ENCODE data around the gene TOPBP1. TPM values are rescaled to one million over a fixed set of nuclear protein-coding genes. Genes with fewer than 3 reads are reported as not detected.

The TOPBP1 gene
- total RNA-seq, 1 experiment from 2014 or later: 51.5 TPM

GRCh38 chr3:133575086-133575485, 86.7 kb downstream of the TOPBP1 start:
- Histone ChIP-seq H4K8ac (replicated peaks; ENCODE audit: insufficient read length, low read depth, low read length) (no peak overlapping the region), H3K27me3 (ENCODE audit: insufficient read depth, low read length) (no peaks in the 10 kb centered on the region), H3K23ac (ENCODE audit: insufficient read length, low read depth, low read length) (no peak overlapping the region), H3K79me2 (ENCODE audit: insufficient read depth, low read length) (peaks cover 34% of the 10 kb centered on the region), H3K9ac (ENCODE audit: extremely low read depth, insufficient read length, low read length) (peak overlapping the region; percentile 94), H3K9me3 (ENCODE audit: control insufficient read depth, low read depth, low read length) (no peaks in the 10 kb centered on the region), H4K5ac (ENCODE audit: insufficient read length, low read depth, low read length) (no peak overlapping the region), H3K14ac (ENCODE audit: insufficient read depth, low read length) (no peak overlapping the region), H2BK120ac (ENCODE audit: low read depth, low read length, poor library complexity, severe bottlenecking) (no peak overlapping the region), H3K4ac (ENCODE audit: low read depth, low read length) (no peak overlapping the region), H2BK5ac (ENCODE audit: insufficient read length, low read length) (no peak overlapping the region), H3K23me2 (ENCODE audit: insufficient read length, low read depth, low read length, poor library complexity, severe bottlenecking) (no peaks in the 10 kb centered on the region), H3T11ph (ENCODE audit: low read length) (no peak overlapping the region), H3K27ac (ENCODE audit: insufficient read length, low read depth, low read length) (no peak overlapping the region), H4K20me1 (ENCODE audit: control insufficient read depth, insufficient read depth, insufficient read length) (peaks cover 4% of the 10 kb centered on the region), H2BK20ac (ENCODE audit: low read depth, low read length, poor library complexity, severe bottlenecking) (no peak overlapping the region), H3K4me1 (ENCODE audit: insufficient read depth, low read length) (no peaks in the 10 kb centered on the region), H2BK12ac (ENCODE audit: insufficient read length, low read depth, low read length) (no peak overlapping the region), H2AK5ac (ENCODE audit: insufficient read length, low read length) (no peak overlapping the region), H2BK15ac (ENCODE audit: low read depth, low read length) (no peak overlapping the region), H3K4me2 (ENCODE audit: insufficient read depth, insufficient read length, low read length) (peak overlapping the region; percentile 96), H4K91ac (ENCODE audit: insufficient read length, low read depth, low read length) (no peak overlapping the region), H3K56ac (ENCODE audit: insufficient read length, low read depth, low read length) (no peak overlapping the region), H3K79me1 (ENCODE audit: insufficient read depth, low read depth, low read length, poor library complexity, severe bottlenecking) (peaks cover 3% of the 10 kb centered on the region), H3K18ac (ENCODE audit: insufficient read length, low read depth, low read length) (no peak overlapping the region), H2AFZ (ENCODE audit: low read length) (no peak overlapping the region)
- H3K4me1 Mint-ChIP-seq: peaks cover 32 to 34% of the 10 kb centered on the region in 2 experiments
- H3K27ac Mint-ChIP-seq: peak overlapping the region in 2 of 3 experiments; percentile 87 to 96; a peak in 3 of 7 replicates
- peak overlapping the region; percentile 90 to 97 for H3K4me3 Mint-ChIP-seq
- H3K27me3 Mint-ChIP-seq (ENCODE audit: low read depth): no peaks in the 10 kb centered on the region
- no CpG with 5 or more reads among the region's 4 CpGs for WGBS (ENCODE audit: extremely low coverage, insufficient read length, low lambda C conversion rate)
- no peak for DNase-seq
- H3K9me3 Mint-ChIP-seq: no peaks in the 10 kb centered on the region
- no peak for TF ChIP-seq CTCF (conservative IDR thresholded peaks at IDR 0.05)
- peaks cover 32 to 54% (median 48%) of the 10 kb centered on the region in 3 experiments; a peak in 6 of 7 replicates for H3K36me3 Mint-ChIP-seq (ENCODE audit: insufficient read depth in 1 of 3, low read depth in 3 of 3)

Data from H9 (cell line).